Measurements from ENCODE around the gene SHISA2.
"Not testable (repeated sequence)": the region's sequence is repeated elsewhere in the genome, so short reads cannot be mapped to it uniquely, and the experiment has no call there.

SHISA2 gene

DNA sequence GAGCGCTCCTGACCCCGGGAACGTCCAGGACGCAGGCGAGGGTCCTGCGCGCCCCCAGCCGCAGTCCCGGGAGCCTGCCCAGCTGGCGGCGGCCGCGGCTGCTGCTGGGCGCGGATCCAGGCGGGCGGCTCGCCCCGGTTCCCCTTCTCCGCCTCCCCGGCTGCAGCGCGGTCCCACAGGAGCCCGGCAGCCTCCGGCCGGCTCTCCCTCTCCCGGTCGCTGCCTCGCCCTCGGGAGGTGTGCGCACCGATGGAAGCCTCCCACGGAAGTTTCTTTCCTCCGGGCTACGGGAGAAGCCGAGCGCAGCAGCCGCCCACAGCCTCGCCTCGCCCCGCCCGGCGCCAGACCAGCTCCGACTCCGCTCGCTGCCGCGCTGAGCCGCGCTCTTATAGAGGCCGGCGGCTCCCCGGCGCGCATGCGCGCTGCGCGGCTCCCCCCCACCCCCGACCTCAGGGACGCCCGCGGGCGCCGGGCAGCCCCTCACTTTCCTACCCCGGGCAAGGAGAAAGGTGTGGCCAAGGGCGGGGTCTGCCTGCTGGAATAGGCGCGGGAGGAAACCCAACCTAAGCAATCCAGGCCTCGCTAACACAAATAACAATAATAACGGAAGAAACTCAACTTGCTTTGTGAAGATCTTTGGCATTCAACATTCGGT, at the start of gene SHISA2:
Gene SHISA2, minus strand, starts transcription at position 360 of the 655 bp plus-strand sequence. CDS start 1,041 bp downstream, outside the sequence.
- peaks cover 36% of the 10 kb centered on the region for H3K27me3 Mint-ChIP-seq

DNA sequence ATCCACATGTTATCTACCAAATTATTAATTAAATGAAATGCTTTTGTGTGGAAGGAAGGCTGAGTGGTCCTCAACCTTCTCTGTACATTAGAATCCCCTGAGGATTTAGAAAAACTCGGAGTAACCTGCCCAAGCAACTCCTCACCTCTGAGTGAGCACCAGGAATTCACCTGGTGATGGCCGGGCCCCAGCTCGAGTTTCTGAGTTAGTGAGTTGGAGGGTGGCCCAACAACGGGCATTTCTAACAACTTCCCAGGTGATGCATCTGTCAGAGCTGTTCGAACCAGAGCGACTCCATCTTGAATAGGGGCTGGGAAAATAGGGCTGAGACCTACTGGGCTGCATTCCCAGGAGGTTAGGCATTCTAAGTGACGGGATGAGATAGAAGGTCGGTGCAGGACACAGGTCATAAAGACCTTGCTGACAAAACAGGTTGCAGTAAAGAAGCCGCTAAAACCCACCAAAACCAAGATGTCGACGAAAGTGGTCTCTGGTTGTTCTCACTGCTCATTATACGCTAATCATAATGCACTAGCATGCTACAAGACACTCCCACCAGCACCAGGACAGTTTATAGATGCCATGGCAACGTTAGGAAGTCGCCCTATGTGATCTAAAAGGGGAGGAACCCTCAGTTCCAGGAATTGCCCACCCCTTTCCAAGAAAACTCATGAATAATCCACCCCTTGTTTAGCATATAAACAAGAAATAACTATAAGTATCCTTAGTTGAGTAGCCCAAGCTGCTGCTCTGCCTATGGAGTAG, 44.2 kb upstream of the SHISA2 start:
- no peaks in the 10 kb centered on the region for H3K36me3 Mint-ChIP-seq (ENCODE audit: low read depth)
- H3K4me1 Mint-ChIP-seq (ENCODE audit: low read depth), result no peaks in the 10 kb centered on the region
- H3K27me3 Mint-ChIP-seq, result peaks cover 42% of the 10 kb centered on the region
- no peak overlapping the region for H3K4me3 Mint-ChIP-seq
- H3K9me3 Mint-ChIP-seq, result no peaks in the 10 kb centered on the region
- no peak for DNase-seq
- H3K27ac Mint-ChIP-seq, result no peak overlapping the region

More for the DNA sequence above, at the start of gene SHISA2:
- peak within 1 kb of the TSS; percentile 56 for H3K4me3 Mint-ChIP-seq
- peaks cover 31% of the 10 kb centered on the region for H3K4me1 Mint-ChIP-seq (ENCODE audit: low read depth)
- DNase-seq, result peak; percentile 76
- H3K27ac Mint-ChIP-seq, result no peak within 1 kb of the TSS
- no peaks in the 10 kb centered on the region for H3K36me3 Mint-ChIP-seq (ENCODE audit: low read depth)
- H3K9me3 Mint-ChIP-seq, result no peaks in the 10 kb centered on the region

- no peak for DNase-seq
- no peaks in the 10 kb centered on the region for H3K36me3 Mint-ChIP-seq (ENCODE audit: low read depth)
- H3K4me1 Mint-ChIP-seq (ENCODE audit: low read depth), result no peaks in the 10 kb centered on the region
- H3K4me3 Mint-ChIP-seq, result no peak overlapping the region
- H3K27me3 Mint-ChIP-seq, result peaks cover 42% of the 10 kb centered on the region
- H3K9me3 Mint-ChIP-seq, result no peaks in the 10 kb centered on the region
- no peak overlapping the region for H3K27ac Mint-ChIP-seq
Observed at GRCh38 chr13:26095338-26095737, 43.5 kb upstream of the SHISA2 start.

DNA sequence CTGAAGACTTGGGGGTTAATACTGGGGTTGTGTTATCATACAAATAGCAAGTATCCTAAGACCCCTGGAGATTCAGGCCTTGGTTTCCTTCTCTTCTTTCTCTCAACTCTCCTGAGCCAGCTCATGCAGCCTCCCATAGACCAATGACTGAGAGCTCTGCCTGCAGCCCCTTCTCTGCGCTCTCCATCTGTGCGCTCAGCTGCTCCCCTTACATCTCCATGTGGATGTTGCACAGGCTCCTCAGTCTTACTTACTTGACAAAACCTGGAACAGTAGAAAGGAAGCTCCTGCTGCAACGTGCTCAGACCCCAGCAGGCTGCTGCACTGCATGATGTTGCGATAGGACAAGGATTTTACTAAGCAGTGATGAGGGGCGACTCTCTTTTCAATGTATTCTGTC, 25.0 kb upstream of the SHISA2 start:
- H3K36me3 Mint-ChIP-seq (ENCODE audit: low read depth); DNase-seq; H3K4me1 Mint-ChIP-seq (ENCODE audit: low read depth); H3K27ac Mint-ChIP-seq; H3K9me3 Mint-ChIP-seq; H3K4me3 Mint-ChIP-seq: not testable (repeated sequence)
- H3K27me3 Mint-ChIP-seq, result peaks cover 42% of the 10 kb centered on the region

DNA sequence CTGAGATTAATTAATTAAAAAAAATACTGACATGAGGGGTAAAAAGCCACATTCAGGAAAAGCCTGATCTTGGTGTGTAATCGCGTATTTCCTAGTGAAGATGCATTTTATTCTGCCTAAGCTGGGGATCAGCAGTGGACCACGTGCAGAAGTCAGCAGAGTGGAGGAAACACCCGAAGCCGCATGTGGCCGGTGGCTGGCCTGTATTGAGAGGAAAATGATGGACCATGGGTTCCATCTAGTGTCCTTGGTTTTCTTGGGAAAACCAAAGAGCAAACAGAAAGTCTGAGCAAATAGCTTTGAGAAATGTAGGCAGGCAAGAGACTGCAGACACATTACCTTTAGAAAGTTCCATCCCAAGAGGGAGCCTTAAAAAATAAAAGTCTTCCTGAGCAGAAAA, 23.7 kb upstream of the SHISA2 start:
- Mint-ChIP-seq H3K9me3 (no peaks in the 10 kb centered on the region), H3K27ac (no peak overlapping the region), H3K27me3 (peaks cover 45% of the 10 kb centered on the region), H3K4me3 (no peak overlapping the region), H3K36me3 (ENCODE audit: low read depth) (no peaks in the 10 kb centered on the region), H3K4me1 (ENCODE audit: low read depth) (no peaks in the 10 kb centered on the region)
- no peak for DNase-seq

- H3K4me1 Mint-ChIP-seq (ENCODE audit: low read depth), result no peaks in the 10 kb centered on the region
- H3K27me3 Mint-ChIP-seq, result peaks cover 49% of the 10 kb centered on the region
- no peak overlapping the region for H3K4me3 Mint-ChIP-seq
- H3K36me3 Mint-ChIP-seq (ENCODE audit: low read depth), result no peaks in the 10 kb centered on the region
- no peaks in the 10 kb centered on the region for H3K9me3 Mint-ChIP-seq
- no peak for DNase-seq
- no peak overlapping the region for H3K27ac Mint-ChIP-seq
Observed at GRCh38 chr13:26074706-26075105, 22.9 kb upstream of the SHISA2 start.

GRCh38 chr13:26072335-26072734, 20.5 kb upstream of the SHISA2 start:
- H3K27ac Mint-ChIP-seq; H3K4me1 Mint-ChIP-seq (ENCODE audit: low read depth); H3K9me3 Mint-ChIP-seq; DNase-seq; H3K4me3 Mint-ChIP-seq; H3K36me3 Mint-ChIP-seq (ENCODE audit: low read depth): not testable (repeated sequence)
- peaks cover 49% of the 10 kb centered on the region for H3K27me3 Mint-ChIP-seq

- no peak overlapping the region for H3K27ac Mint-ChIP-seq
- H3K4me3 Mint-ChIP-seq, result no peak overlapping the region
- no peaks in the 10 kb centered on the region for H3K9me3 Mint-ChIP-seq
- peaks cover 46% of the 10 kb centered on the region for H3K27me3 Mint-ChIP-seq
- no peaks in the 10 kb centered on the region for H3K36me3 Mint-ChIP-seq (ENCODE audit: low read depth)
- no peaks in the 10 kb centered on the region for H3K4me1 Mint-ChIP-seq (ENCODE audit: low read depth)
- no peak for DNase-seq
Observed at GRCh38 chr13:26071691-26072090, 19.9 kb upstream of the SHISA2 start.

DNA sequence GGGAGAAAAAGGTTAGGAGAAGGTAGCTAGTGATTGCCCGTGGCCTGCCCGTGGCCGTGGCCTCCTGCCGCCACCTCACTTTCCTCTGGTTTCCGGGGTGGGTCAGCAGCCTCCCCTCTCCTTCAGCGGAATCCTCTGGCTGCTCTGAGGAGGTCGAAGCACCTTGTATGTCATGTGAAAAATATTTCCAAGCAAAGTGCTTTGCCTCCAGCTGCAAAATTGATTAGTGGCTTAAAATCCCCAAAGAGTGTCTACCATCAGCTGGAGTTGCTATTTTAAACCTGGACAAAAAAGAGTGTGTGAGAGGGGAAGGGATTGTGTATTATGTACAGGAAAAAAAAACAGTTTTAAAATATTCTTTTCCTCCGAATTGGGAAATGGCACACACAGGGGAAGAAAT, 17.8 kb upstream of the SHISA2 start:
- H3K27me3 Mint-ChIP-seq, result peaks cover 30% of the 10 kb centered on the region
- H3K4me3 Mint-ChIP-seq; H3K27ac Mint-ChIP-seq; H3K4me1 Mint-ChIP-seq (ENCODE audit: low read depth); H3K36me3 Mint-ChIP-seq (ENCODE audit: low read depth); DNase-seq; H3K9me3 Mint-ChIP-seq: not testable (repeated sequence)

- not testable (repeated sequence) for H3K4me1 Mint-ChIP-seq (ENCODE audit: low read depth); H3K27ac Mint-ChIP-seq; DNase-seq
Observed at GRCh38 chr13:26068372-26068771, 16.6 kb upstream of the SHISA2 start.

GRCh38 chr13:26067601-26068000, 15.8 kb upstream of the SHISA2 start:
- no peak for DNase-seq
- Mint-ChIP-seq H3K4me1 (ENCODE audit: low read depth) (no peaks in the 10 kb centered on the region), H3K36me3 (ENCODE audit: low read depth) (no peaks in the 10 kb centered on the region), H3K4me3 (no peak overlapping the region), H3K9me3 (no peaks in the 10 kb centered on the region), H3K27me3 (peaks cover 19% of the 10 kb centered on the region), H3K27ac (no peak overlapping the region)

More at GRCh38 chr13:26068372-26068771, 16.6 kb upstream of the SHISA2 start:
- peaks cover 20% of the 10 kb centered on the region for H3K27me3 Mint-ChIP-seq
- H3K36me3 Mint-ChIP-seq (ENCODE audit: low read depth); H3K9me3 Mint-ChIP-seq; H3K4me3 Mint-ChIP-seq: not testable (repeated sequence)

- H3K4me3 Mint-ChIP-seq; DNase-seq; H3K27ac Mint-ChIP-seq; H3K9me3 Mint-ChIP-seq; H3K36me3 Mint-ChIP-seq (ENCODE audit: low read depth); H3K4me1 Mint-ChIP-seq (ENCODE audit: low read depth): not testable (repeated sequence)
- peaks cover 12% of the 10 kb centered on the region for H3K27me3 Mint-ChIP-seq
Observed at GRCh38 chr13:26066492-26066891, 14.7 kb upstream of the SHISA2 start.

DNA sequence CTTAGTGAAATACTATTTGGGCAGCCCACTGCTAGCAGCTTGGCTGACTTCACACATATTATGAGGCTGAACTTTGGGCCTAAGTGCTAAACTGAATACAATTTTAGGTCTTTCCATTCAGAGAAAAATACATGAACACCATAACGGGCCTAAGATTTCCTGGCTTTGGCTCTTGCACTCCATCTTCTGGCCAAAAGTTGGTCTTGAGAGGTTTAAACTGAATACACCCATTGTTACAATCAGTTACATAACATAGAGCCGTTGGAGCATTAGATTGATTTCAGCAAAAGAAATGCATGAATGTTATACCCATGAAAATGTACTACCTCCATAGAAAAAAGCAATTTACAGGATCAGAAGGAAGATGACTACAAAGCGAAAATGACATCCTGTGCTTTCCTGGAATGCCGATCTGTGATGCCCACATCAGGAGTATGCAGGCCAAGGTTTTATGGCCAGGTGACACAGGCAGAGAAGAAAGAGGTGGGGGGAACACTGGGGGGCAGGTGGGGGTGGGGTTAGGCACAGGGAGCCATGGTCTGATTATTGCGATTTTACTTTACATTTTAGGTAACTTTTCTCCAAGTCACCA, 11.1 kb upstream of the SHISA2 start:
- DNase-seq, result no peak
- Mint-ChIP-seq H3K4me1 (ENCODE audit: low read depth) (no peaks in the 10 kb centered on the region), H3K27ac (no peak overlapping the region), H3K4me3 (no peak overlapping the region), H3K27me3 (no peaks in the 10 kb centered on the region), H3K9me3 (no peaks in the 10 kb centered on the region), H3K36me3 (ENCODE audit: low read depth) (no peaks in the 10 kb centered on the region)

GRCh38 chr13:26061947-26062346, 10.1 kb upstream of the SHISA2 start:
- no peak for DNase-seq
- no peaks in the 10 kb centered on the region for H3K36me3 Mint-ChIP-seq (ENCODE audit: low read depth)
- H3K27me3 Mint-ChIP-seq, result no peaks in the 10 kb centered on the region
- no peaks in the 10 kb centered on the region for H3K4me1 Mint-ChIP-seq (ENCODE audit: low read depth)
- no peak overlapping the region for H3K27ac Mint-ChIP-seq
- no peak overlapping the region for H3K4me3 Mint-ChIP-seq
- no peaks in the 10 kb centered on the region for H3K9me3 Mint-ChIP-seq

GRCh38 chr13:26061256-26061655, 9.4 kb upstream of the SHISA2 start:
- Mint-ChIP-seq H3K27me3 (no peaks in the 10 kb centered on the region), H3K36me3 (ENCODE audit: low read depth) (no peaks in the 10 kb centered on the region), H3K27ac (no peak overlapping the region), H3K9me3 (no peaks in the 10 kb centered on the region), H3K4me1 (ENCODE audit: low read depth) (no peaks in the 10 kb centered on the region), H3K4me3 (no peak overlapping the region)
- no peak for DNase-seq

All from activated T-cell treated with anti-CD3 and anti-CD28 coated beads, Interleukin-2, amount 50 U/mL, for 24 hours (primary cell).